GM12864 (cell line): Measurements from ENCODE around the gene TBC1D2.

Experiments
- DNase-seq: peaks from one replicate; pipeline ENCODE4 v3.0.0-alpha.2; 2011; ENCODE audit warnings: low read depth
- H3K4me3 ChIP-seq: 2 replicates; pipeline ENCODE4 v1.5.1; 2011; ENCODE audit warnings: mild to moderate bottlenecking, low read depth, low read length, control low read depth
- CTCF ChIP-seq: IDR thresholded peaks from 2 replicates; pipeline ENCODE4 v1.5.1; 2011; ENCODE audit warnings: low read depth, mild to moderate bottlenecking, moderate library complexity, low read length, control low read depth, inconsistent platforms; ENCODE audit errors: missing control alignments

TBC1D2 gene

GRCh38 chr9:98254228-98255060 is 1.0 kb downstream of the TBC1D2 start:
- no peak for TF ChIP-seq CTCF
- no peak for DNase-seq
- H3K4me3 ChIP-seq, result peak overlapping the region; percentile 86

GRCh38 chr9:98253565-98253964 is 1.9 kb downstream of the TBC1D2 start:
- no peak overlapping the region for H3K4me3 ChIP-seq
- TF ChIP-seq CTCF, result no peak
- DNase-seq, result no peak

GRCh38 chr9:98251551-98251950 is 3.9 kb downstream of the TBC1D2 start:
- TF ChIP-seq CTCF, result no peak
- no peak overlapping the region for H3K4me3 ChIP-seq
- no peak for DNase-seq

- DNase-seq, result no peak
- TF ChIP-seq CTCF, result no peak
- H3K4me3 ChIP-seq, result no peak overlapping the region
These were observed 5.7 kb downstream of the TBC1D2 start for GRCh38 chr9:98249771-98250170.

- no peak for DNase-seq
- TF ChIP-seq CTCF, result no peak
- no peak overlapping the region for H3K4me3 ChIP-seq
These were observed 6.5 kb downstream of the TBC1D2 start for GRCh38 chr9:98248737-98249474.

GRCh38 chr9:98247831-98248657 is 7.4 kb downstream of the TBC1D2 start:
- TF ChIP-seq CTCF, result no peak
- no peak for DNase-seq
- no peak overlapping the region for H3K4me3 ChIP-seq
